Stimulated activated CD4-positive, alpha-beta T cell treated with anti-CD3 and anti-CD28 coated beads, Interleukin-2, amount 100 ng/mL, for 4 hours (primary cell): ENCODE data around the gene SYNJ2.
"Not testable (repeated sequence)": the region's sequence is repeated elsewhere in the genome, so short reads cannot be mapped to it uniquely, and the experiment has no call there.

Source experiments
- DNase-seq: peaks from one replicate; pipeline ENCODE4 v3.0.0-alpha.2; 2020; ENCODE audit warnings: low read depth

The SYNJ2 gene

DNA sequence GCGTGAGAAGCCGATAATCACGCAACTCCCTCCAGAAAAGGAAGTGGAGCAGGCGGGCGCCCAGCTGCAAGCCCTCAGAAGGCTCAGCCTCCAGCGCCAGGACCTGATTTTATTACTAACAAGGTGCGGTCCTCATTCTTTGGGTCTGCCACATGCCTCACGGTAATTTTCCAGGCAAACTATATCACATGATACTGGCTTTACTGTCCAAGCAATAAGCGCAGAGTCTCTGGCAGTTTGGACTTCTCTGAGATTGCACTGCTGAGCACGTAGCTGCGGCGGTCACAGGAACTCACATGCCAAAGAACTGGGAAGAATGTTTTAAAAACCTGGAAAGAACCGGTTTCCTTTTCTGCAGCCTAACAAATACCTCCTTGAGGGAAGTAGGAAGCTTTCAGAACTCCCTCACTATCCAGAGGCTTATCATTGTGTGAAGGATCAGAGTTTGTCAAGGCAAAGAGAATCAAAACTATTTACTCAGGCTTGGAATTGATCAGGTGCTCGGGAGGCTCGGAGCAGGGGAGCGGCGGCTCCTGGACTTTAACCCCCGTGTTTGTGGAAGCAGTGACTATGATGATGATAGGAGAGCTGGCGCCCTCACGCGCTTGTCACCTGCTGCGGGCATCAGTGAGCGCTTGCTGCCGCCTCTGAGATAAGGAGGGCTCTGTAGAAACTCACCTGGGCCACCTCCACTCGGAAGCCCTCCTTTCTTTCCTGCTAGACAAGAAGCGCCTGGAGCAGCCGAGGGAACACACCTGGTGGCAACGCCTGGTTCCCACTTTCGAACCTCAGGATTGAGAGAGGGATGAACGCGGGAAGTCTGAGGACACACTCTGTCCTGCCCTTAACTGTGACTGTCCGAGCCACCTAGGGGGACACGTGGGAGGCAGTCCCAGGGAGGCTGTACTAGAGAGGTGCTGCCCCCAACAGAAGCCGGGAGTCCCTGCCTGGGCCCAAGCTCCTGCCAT is 27.2 kb upstream of the SYNJ2 start:
- no peak for DNase-seq

DNA sequence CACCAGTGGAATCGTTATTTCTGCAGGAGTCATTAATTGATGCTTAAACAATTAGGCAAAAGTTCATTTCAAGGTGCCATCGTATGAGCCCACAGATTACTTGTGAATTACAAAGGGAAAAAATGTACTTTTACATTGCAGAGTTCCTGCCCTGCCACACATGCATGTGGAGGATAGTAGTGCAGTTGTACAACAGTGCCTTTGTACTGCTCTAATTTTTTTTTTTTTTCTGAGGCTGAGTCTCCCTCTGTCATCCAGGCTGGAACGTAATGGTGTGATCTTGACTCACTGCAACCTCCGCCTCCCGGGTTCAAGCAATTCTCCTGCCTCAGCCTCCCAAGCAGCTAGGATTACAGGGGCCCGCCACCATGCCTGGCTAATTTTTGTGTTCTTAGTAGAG is 26.0 kb upstream of the SYNJ2 start:
- DNase-seq: no peak

DNA sequence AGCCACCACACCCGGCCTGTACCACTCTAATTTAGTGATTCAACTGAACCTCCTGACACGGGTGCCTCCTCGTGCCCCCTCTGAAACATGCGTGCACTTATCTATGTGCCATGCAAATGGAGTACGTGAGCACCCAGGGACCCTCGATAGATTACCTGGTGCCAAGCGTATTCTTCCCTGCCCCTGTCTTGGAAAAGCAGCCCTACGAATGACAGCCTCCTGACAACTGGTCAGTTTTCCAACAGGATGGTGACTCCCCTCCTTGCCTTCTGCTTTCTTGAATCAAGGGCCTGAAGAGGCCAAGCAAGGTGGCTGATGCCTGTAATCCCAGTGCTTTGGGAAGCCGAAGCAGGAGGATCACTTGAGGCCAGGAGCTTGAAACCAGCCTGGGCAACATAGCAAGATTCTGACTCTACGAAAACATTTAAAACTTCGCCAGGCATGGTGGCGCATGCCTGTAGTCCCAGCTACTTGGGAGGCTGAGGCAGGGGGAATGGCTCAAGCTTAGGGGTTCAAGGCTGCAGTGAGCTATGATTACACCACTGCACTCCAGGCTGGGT is 25.4 kb upstream of the SYNJ2 start:
- no peak for DNase-seq

DNA sequence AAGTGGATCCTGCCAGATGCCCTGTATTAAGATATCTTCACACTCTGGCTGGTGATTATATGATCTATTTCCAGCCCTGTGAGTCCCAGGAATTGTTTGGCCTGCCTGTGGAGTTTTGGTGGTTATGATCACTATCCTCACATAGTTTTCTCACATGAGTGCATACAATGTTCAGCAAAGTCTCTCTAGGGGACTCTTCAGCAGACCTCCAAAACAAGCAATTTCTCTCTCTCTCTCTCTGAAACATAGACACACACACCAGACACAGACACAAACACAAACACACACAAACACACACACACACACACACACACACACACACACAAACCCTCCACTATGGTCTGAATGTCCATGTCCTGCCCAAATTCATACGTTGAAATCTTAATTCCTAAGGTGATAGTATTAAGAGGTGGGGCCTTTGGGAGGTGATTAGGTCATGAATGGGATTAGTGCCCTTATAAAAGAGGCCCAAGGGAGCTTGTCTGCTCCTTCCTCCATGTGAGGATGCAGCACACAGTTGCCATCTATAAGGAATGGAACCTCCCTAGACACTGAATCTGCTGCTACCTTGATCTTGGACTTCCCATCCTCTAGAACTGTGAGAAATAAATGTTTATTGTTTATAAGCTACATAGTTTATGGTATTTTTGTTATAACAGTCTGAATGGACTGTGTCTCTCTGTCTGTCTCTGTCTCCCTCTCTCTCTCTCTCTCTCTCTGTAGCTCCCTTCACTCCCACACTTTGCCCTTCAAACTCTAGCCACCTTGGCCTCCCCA is 22.0 kb upstream of the SYNJ2 start:
- DNase-seq: no peak

DNA sequence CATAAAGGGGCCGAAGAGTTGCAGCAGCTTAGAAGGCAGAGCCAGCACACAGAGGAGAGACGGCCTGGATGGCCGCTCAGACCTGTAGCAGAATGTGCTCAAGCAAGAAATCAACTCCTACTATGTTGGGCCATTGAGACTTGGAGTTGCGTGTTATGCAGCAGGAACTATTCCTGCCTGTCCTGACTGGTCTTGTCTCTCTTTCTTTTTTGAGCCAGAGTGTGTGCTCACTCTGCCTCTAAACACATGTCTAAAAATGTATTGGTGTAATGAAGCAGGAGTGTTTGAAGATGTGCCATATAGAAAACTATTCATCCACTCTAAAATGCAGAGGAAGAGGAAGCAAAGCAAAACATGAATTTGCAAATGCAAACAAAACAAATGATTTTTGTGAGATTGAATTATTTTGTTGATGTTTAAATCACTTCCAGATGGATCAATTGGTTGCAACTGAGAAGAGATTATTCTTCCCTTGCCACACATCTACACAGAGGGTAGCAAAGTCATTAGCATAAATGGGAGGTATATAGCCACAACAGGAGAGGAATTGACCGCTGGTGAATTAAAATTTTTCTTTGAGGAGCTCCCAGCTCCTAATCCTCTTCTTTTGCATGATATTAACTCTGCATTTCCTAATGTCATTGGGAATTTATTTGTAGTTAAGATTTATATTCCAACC is 20.4 kb upstream of the SYNJ2 start:
- no peak for DNase-seq

DNA sequence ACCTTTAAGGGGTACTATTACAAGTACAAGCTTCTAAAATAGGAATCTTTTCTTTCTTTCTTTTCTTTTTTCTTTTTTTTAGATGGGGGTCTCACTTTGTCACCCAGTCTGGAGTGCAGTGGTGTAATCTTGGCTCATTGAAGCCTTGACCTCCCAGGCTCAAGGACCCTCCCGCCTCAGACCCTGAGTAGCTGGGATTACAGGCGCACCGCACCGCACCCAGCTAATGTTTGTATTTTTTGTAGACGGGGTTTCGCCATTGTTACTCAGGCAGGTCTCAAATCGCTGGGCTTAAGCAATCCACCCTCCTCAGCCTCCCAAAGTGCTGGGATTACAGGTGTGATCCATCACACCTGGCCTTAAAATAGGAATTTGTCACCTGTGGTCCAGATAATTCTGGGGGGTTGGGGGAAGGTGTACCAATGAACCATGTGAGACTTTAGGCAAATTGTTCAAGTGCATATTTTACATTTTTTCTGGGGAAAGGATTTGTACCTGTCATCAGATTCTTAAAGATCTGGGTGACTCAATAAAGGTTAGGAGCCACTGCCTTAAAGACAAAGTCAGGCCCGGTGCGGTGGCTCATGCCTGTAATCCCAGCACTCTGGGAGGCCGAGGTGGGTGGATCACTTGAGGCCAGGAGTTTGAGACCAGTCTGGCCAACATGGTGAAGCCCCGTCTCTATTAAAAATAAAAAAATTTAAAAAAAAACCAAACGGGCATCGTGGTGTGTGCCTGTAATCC is 19.7 kb upstream of the SYNJ2 start:
- no peak for DNase-seq

DNA sequence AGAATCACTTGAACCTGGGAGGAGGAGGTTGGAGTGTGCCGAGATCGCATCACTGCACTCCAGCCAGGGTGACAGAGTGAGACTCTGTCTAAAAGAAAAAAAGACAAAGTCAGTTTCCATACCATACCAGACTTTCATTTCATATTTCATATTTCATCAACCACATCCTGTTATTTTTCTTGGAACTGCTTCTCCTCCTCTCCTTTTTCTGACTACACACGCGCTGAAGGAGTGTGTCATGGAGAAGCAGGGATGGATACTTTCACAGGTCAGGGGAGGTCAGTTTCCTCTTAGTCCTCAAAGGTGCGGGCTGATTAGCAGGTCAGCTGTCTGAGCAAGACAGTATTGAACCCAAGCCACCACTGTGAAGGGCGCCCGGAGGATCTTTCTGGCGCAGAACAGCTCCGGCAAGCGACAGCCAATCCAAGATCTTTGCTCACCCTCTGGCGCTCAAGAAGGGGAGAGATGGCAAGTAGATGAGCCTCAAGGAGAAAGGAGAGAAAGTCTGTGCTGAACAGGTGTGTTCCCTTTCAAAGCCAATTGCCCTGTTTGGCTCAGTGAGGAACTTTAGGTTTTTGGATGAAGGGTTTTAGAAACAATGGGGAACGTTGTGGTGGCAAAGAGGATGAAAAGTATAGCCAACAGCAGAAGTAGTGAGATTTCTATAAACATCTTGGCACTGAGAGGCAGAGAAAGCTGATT is 18.9 kb upstream of the SYNJ2 start:
- no peak for DNase-seq

DNA sequence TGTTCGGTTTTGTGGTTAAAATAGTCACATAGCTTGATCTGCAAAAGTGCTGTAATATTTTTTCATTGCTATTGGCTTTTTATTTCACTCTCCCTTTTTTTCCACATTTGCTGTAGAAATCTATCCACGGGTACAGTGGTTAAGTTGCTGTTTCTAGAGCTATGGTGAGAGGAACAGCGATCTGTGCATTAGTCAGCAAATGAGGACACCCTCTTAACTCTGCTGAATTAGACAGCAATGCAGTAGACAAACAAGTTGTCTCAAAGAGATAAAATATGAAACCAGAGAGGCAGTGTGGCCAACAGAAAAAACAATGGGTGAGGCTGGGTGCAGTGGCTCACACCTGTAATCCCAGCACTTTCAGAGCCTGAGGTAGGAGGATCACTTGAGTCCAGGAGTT is 17.6 kb upstream of the SYNJ2 start:
- DNase-seq: no peak

DNA sequence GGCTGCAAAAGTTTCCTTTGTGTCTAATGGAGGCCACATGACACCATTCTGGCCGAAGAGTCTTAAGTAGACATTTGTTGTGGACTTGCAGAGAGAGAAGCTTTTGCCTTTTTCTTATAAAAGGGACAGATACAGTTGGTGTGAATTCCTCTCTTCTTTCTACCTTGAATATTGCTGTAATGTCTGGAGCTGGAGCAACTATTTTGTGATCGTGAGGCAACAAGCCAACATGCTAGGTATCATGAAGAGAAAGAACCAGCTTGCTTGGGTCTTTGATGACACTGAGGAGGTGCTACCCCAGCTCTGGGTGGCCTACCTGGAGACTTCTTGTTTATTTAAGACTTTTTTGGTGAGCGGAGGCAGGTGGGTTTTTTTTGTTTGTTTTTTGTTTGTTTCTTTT is 16.3 kb upstream of the SYNJ2 start:
- DNase-seq: no peak

DNA sequence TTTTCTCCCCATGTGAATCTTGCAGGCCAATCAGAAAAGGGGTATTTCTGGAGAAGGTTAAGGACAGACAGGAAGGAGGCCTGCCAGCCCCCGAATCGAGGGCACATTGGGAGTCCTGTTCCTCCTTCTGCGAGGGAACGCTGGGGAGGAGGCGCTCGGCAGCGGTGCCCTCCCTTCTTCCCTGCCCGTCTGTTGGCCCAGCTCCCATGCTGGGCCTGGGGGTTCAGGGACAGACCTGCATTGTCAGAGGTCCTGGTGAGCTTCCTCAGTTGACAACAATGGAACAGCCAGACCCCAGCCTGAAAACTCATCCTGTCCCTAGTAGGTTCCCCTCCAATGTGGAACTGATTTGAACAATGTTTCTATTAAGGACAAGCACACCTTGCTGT is 15.1 kb upstream of the SYNJ2 start:
- DNase-seq: no peak

DNA sequence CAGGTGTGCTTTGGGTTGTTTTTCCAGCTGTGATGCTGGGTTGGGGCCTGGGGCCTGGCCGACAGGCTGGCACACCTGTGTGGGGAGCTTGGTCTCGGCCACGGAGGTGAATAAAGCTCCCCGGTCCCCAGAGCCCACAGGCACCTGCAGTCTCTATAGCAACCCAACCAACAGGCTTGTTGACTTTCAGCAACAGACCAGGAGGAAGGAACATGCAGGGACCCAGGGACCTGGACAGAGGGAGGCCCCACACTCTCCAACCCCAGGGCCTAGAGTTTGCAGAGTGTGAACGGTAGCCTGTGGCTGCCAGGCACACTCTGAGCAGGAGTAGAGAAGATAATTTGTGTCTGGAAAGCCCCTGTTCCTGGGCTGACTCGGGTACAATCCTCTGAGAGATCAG is 14.6 kb upstream of the SYNJ2 start:
- DNase-seq: no peak

DNA sequence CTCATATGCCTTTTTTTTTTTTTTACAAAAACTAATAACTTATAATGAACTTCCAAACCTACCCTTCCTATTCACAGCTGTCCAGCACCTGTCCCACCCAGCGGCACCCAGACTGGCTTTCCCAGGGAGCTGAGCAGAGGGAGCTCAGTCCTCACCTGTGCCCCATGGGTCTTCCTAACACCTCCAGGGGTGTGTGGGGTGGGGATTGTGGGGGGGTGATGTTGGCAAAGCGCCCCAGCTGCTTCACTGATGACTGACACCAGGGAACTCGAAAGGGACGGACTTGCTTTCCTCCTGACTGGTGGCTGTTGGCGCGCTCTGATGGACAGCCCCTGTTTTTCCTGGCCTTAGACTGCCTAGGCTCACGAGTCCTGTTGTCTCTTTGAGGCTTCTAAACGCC is 14.2 kb upstream of the SYNJ2 start:
- no peak for DNase-seq

DNA sequence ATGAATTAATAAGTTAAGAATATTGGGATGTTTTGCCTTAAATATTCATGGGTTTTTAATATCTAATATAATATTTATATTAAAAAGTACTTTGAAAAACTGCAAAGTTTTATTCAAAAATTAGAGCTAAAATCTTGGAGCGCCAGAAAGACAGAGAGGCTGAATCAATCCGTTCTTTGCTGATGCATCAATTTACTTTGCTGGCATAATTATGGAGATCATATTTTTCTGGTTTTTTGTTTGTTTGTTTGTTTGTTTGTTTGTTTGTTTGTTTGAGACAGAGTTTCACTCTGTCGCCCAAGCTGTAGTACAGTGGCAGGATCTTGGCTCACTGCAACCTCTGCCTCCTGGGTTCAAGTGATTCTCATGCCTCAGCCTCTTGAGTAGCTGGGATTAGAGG is 9.5 kb upstream of the SYNJ2 start:
- DNase-seq: not testable (repeated sequence)

DNA sequence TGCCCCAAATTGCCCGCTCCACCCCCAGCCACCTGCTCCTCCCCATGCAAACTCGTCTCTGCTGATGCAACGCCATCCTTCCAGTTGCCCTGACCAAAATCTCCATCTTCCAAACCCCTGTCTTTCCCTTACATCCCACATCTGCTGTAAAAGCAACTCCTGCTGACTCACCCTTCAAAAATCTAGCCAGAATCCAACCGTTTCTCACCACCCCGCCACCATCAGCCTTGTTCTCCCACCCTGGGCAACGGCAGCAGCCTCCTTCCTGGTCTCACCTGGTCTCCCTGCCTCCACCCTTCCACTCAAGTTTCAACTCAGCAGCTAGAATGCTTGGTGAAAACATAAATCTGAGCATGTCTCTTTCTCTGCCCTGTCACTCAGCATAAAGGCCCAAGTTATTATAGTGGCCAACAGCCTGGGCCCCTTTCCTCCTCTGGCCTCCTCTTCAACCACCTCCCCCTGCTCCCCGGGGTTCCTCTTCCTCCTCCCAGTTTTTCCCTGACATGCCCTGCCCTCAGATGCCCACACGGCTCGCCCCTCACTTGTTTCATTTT is 7.2 kb upstream of the SYNJ2 start:
- DNase-seq: no peak

DNA sequence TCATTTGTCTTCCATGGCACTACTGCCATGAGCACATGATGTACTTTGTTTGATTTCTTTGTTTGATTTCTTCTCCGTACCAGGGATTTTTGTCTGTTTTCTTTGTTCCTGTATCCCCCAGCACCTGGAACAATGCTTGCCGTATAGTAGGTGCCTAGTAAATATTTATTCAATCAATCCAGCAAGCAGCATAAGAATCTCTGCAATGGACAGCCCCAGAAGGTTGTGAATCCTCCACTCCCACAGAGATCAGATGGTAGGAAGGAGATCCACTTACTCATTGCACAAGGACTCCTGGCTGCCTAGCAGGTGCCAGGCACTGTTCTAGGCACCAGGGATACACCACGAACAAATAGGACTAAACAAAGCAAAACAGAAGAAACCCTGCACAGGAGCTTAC is 6.7 kb upstream of the SYNJ2 start:
- DNase-seq: no peak

DNA sequence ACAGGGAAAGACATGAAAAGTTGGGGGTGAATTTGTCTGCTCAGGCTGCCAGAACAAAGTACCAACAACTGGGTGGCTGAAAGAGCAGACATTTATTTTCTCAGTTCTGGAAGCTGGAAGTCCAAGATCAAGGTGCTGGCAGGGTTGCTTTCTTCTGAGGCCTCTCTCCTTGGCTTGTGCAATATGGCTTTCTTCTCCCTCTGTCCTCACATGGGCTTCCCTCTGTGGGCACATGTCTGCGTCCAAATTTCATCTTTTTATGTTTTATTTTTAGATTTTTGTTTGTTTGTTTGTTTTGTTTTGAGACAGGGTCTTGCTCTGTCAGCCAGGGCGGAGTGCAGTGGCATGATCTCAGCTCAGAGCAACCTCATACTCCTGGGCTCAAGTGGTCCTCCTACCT is 6.2 kb upstream of the SYNJ2 start:
- DNase-seq: no peak

DNA sequence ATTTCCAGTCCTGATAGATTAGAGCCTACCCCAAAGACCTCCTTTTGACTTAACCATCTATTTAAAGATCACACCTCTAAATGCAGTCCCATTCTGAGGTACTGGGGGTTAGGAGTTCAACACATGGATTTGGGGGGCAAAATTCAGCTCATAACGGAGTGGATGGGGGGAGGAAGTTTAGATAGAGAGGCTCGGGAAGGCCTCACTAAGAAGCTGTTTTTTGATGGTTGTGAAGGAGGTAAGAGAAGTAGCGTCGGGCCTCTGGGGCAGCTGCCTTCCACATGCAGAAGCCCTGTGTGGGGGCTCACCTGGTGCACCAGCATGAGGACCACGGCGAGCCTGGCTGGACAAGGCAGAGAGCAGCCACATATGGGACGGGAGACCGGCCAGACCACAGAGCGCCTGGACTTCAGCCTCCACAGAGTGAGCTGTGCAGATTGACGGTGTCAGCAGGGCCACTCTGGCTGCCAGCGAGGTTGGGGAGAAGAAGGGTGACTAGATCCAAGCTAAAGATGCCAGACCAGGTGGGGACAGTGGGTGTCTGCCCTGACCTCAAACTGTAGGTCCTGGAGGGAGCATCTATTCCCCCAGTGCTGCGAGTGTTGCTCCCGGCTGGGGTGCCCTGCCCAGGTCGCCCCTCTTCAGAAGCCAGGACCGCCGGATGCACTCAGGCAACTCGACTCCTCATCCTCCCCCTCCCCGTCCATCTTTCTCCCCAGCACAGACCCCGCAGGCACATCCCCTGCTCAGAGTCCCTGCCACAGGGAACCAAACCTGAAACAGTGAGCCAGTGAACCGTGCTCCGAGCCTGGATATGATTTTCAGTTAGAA is 5.1 kb upstream of the SYNJ2 start:
- no peak for DNase-seq

DNA sequence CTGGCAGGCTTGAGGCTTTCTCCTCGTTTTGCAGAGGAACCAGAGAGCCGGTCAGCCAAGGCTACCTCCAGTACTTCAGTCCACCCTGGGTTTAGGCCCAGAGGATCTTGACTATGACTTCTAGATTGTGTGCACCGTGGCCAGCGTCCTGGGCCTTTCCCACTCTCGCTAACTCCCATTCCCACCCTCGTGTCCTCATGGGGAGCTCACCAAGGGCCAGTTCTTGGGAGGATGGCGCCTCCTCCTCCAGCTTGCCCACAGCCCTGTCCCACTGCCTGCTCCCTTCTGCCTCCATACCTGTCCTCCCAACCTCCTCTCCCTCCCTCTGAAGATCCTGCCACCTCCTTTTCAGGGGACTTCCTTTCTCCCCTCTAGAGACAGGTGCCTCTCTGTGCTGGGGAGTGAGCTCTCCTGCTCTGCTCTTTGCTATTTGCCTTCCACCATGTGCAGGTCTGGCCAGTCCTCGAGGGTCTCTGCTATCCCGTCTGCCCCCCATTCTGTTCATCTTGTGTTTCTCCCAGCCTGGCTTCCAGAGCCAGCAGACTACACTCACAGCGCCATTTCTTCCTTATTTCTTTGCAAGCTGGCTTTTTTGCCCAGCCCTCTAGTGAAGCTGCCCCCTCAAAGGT is 4.4 kb upstream of the SYNJ2 start:
- no peak for DNase-seq

DNA sequence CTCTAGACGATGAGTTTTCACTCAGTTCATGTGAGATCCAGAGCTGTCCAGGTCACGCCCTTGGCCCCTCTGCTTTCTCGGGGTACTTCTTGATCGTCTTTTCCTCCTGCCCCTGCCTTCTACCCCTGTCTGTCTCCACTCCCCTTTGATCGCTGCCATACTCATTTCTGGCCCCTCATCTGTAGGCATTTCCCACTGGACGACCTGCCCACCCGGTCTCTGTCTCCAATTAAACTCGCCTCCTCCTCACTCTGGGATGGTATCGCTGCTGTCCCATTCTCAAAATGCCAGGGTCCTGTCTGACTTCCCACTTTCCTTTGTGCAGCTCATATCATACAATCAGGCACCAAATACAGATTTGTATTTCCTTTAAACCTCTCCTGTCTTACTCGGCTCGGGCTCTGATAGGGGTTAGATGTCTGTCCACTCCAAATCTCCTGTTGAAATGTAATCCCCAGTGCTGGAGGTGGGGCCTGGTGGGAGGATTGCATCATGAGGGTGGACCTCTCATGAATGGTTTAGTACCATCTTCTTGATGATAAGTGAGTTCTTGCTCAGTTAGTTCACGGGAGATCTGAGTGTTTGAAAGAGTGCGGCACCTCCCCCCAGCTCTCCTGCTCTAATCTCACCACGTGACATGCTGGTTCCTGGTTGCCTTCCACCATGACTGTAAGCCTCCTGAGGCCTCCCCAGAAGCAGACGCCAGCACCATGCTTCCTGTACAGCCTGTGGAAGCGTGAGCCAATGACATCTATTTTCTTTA is 3.5 kb upstream of the SYNJ2 start:
- no peak for DNase-seq
